Mesodermal cell (in vitro differentiated cells): ENCODE measurements around the gene ZNF236.

ENCODE experiments used
- H3K27ac ChIP-seq: 2 replicates; pipeline ENCODE4 v1.7.0; 2013; ENCODE audit warnings: mild to moderate bottlenecking, low read depth, low read length, moderate library complexity; ENCODE audit not compliant: severe bottlenecking
- H3K36me3 ChIP-seq: 2 replicates; pipeline ENCODE4 v1.7.1; 2013; ENCODE audit warnings: mild to moderate bottlenecking, low read length, moderate library complexity; ENCODE audit not compliant: control insufficient read depth, insufficient read depth
- H3K4me1 ChIP-seq: one replicate; pipeline ENCODE4 v1.7.1; 2013; ENCODE audit warnings: mild to moderate bottlenecking, low read length; ENCODE audit not compliant: insufficient read depth, control insufficient read depth, poor library complexity, severe bottlenecking
- H3K4me3 ChIP-seq: 2 replicates; pipeline ENCODE4 v1.7.0; 2013; ENCODE audit warnings: low read length, control low read depth, mild to moderate bottlenecking; ENCODE audit not compliant: insufficient read depth, poor library complexity, severe bottlenecking; ENCODE audit errors: extremely low read depth
- H3K9me3 ChIP-seq: 2 replicates; pipeline ENCODE4 v1.7.1; 2013; ENCODE audit warnings: mild to moderate bottlenecking, low read length, moderate library complexity; ENCODE audit not compliant: control insufficient read depth
- WGBS, 2 experiments: methylation state at CpG; one replicate each; pipeline ENCODE4 v1.1.5; 2013; ENCODE audit warnings: missing lambda C conversion rate in 2 of 2; ENCODE audit not compliant: insufficient coverage in 2 of 2; 5-methylcytosine and 5-hydroxymethylcytosine counted together

The ZNF236 gene

GRCh38 chr18:77000527-77000926, 178.2 kb downstream of the ZNF236 start:
- whole genome bisulfite sequencing, 2 experiments = 60 to 71% methylated on average over 2 to 6 of the region's 11 CpGs
- Histone ChIP-seq H3K4me1 (no peaks in the 10 kb centered on the region), H3K9me3 (no peaks in the 10 kb centered on the region), H3K36me3 (no peaks in the 10 kb centered on the region), H3K27ac (no peak overlapping the region), H3K4me3 (no peak overlapping the region)

GRCh38 chr18:77001041-77001440, 178.7 kb downstream of the ZNF236 start:
- Histone ChIP-seq H3K4me3 (no peak overlapping the region), H3K4me1 (no peaks in the 10 kb centered on the region), H3K9me3 (no peaks in the 10 kb centered on the region), H3K27ac (no peak overlapping the region), H3K36me3 (no peaks in the 10 kb centered on the region)
- WGBS, 2 experiments = 94% methylated on average over 10 to 13 of the region's 19 CpGs

- H3K9me3 ChIP-seq = no peaks in the 10 kb centered on the region
- WGBS, 2 experiments = 90 to 94% methylated on average over 6 to 7 of the region's 7 CpGs
- no peak overlapping the region for H3K27ac ChIP-seq
- no peaks in the 10 kb centered on the region for H3K4me1 ChIP-seq
- no peaks in the 10 kb centered on the region for H3K36me3 ChIP-seq
- H3K4me3 ChIP-seq = no peak overlapping the region
These were observed 179.6 kb downstream of the ZNF236 start for GRCh38 chr18:77001979-77002378.

GRCh38 chr18:77002496-77002895, 180.1 kb downstream of the ZNF236 start:
- H3K36me3 ChIP-seq = no peaks in the 10 kb centered on the region
- H3K27ac ChIP-seq = no peak overlapping the region
- 86 to 92% methylated on average over 5 to 8 of the region's 10 CpGs for WGBS, 2 experiments
- no peak overlapping the region for H3K4me3 ChIP-seq
- no peaks in the 10 kb centered on the region for H3K9me3 ChIP-seq
- H3K4me1 ChIP-seq = no peaks in the 10 kb centered on the region

GRCh38 chr18:77003316-77003715, 181.0 kb downstream of the ZNF236 start:
- no peak overlapping the region for H3K4me3 ChIP-seq
- WGBS, 2 experiments = 96 to 98% methylated on average over 4 to 6 of the region's 7 CpGs

GRCh38 chr18:77004555-77005380, 182.4 kb downstream of the ZNF236 start:
- 87 to 92% methylated on average over 23 to 25 of the region's 26 CpGs for WGBS, 2 experiments
- H3K9me3 ChIP-seq = no peaks in the 10 kb centered on the region
- no peak overlapping the region for H3K27ac ChIP-seq
- no peak overlapping the region for H3K4me3 ChIP-seq
- no peaks in the 10 kb centered on the region for H3K36me3 ChIP-seq
- H3K4me1 ChIP-seq = no peaks in the 10 kb centered on the region

More at GRCh38 chr18:77003316-77003715, 181.0 kb downstream of the ZNF236 start:
- H3K4me1 ChIP-seq = no peaks in the 10 kb centered on the region
- H3K27ac ChIP-seq = no peak overlapping the region
- H3K9me3 ChIP-seq = no peaks in the 10 kb centered on the region
- no peaks in the 10 kb centered on the region for H3K36me3 ChIP-seq

- Histone ChIP-seq H3K4me1 (no peaks in the 10 kb centered on the region), H3K36me3 (no peaks in the 10 kb centered on the region), H3K9me3 (no peaks in the 10 kb centered on the region), H3K27ac (no peak overlapping the region), H3K4me3 (no peak overlapping the region)
- 81 to 83% methylated on average over 9 to 11 of the region's 11 CpGs for WGBS, 2 experiments
These were observed 183.4 kb downstream of the ZNF236 start for GRCh38 chr18:77005651-77006195.

- no peaks in the 10 kb centered on the region for H3K9me3 ChIP-seq
- no peak overlapping the region for H3K4me3 ChIP-seq
- no peak overlapping the region for H3K27ac ChIP-seq
- H3K36me3 ChIP-seq = no peaks in the 10 kb centered on the region
- no peaks in the 10 kb centered on the region for H3K4me1 ChIP-seq
- 71 to 72% methylated on average over 23 to 29 of the region's 29 CpGs for WGBS, 2 experiments
These were observed 184.2 kb downstream of the ZNF236 start for GRCh38 chr18:77006305-77007175.

- no peaks in the 10 kb centered on the region for H3K36me3 ChIP-seq
- H3K9me3 ChIP-seq = no peaks in the 10 kb centered on the region
- H3K4me3 ChIP-seq = no peak overlapping the region
- H3K4me1 ChIP-seq = no peaks in the 10 kb centered on the region
- WGBS, 2 experiments = 65 to 70% methylated on average over 10 to 12 of the region's 12 CpGs
- H3K27ac ChIP-seq = no peak overlapping the region
These were observed 184.9 kb downstream of the ZNF236 start for GRCh38 chr18:77007251-77007650.

GRCh38 chr18:77008006-77008405, 185.6 kb downstream of the ZNF236 start:
- Histone ChIP-seq H3K27ac (no peak overlapping the region), H3K4me3 (no peak overlapping the region), H3K36me3 (no peaks in the 10 kb centered on the region), H3K9me3 (no peaks in the 10 kb centered on the region), H3K4me1 (no peaks in the 10 kb centered on the region)
- WGBS, 2 experiments = 90 to 95% methylated on average over 11 to 13 of the region's 13 CpGs
